ENCODE data around the gene NTRK3.

NTRK3 gene

GRCh38 chr15:88014454-88015160, 241.9 kb downstream of the NTRK3 start:
- DNase-seq (ENCODE audit: low spot score) (no peak), ATAC-seq (ENCODE audit: low read depth) (no peak)
- Histone ChIP-seq H3K36me3 (ENCODE audit: low read depth) (no peaks in the 10 kb centered on the region), H3K4me1 (ENCODE audit: insufficient read depth, poor library complexity, severe bottlenecking) (no peaks in the 10 kb centered on the region), H3K4me3 (ENCODE audit: severe bottlenecking) (no peak overlapping the region), H3K27me3 (ENCODE audit: insufficient read depth, poor library complexity, severe bottlenecking) (peaks cover 11% of the 10 kb centered on the region), H3K27ac (ENCODE audit: poor library complexity, severe bottlenecking) (no peak overlapping the region), H3K9me3 (ENCODE audit: severe bottlenecking) (no peaks in the 10 kb centered on the region)
- TF ChIP-seq, protein P1, sequence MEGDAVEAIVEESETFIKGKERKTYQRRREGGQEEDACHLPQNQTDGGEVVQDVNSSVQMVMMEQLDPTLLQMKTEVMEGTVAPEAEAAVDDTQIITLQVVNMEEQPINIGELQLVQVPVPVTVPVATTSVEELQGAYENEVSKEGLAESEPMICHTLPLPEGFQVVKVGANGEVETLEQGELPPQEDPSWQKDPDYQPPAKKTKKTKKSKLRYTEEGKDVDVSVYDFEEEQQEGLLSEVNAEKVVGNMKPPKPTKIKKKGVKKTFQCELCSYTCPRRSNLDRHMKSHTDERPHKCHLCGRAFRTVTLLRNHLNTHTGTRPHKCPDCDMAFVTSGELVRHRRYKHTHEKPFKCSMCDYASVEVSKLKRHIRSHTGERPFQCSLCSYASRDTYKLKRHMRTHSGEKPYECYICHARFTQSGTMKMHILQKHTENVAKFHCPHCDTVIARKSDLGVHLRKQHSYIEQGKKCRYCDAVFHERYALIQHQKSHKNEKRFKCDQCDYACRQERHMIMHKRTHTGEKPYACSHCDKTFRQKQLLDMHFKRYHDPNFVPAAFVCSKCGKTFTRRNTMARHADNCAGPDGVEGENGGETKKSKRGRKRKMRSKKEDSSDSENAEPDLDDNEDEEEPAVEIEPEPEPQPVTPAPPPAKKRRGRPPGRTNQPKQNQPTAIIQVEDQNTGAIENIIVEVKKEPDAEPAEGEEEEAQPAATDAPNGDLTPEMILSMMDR (IDR thresholded peaks at IDR 0.05; ENCODE audit: poor library complexity, severe bottlenecking), result no peak

DNA sequence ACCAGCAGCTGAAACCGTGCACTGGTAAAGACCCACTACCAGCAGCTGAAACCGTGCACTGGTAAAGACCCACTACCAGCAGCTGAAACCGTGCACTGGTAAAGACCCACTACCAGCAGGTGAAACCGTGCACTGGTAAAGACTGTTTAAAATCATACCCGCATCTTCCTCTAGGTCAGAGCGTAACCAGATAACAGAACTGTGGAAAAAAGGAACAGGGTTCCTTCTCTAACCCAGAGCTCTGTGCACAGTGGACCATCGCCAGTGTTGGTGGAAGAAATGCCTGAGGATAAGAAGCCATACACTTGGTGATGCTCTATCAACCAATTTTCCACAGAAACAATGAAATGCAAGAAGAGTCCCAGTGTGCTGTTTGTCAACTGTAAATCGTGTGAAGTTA, 243.4 kb downstream of the NTRK3 start:
- TF ChIP-seq, protein P1 (IDR thresholded peaks at IDR 0.05; ENCODE audit: poor library complexity, severe bottlenecking), result no peak
- Histone ChIP-seq H3K4me1 (ENCODE audit: insufficient read depth, poor library complexity, severe bottlenecking) (no peaks in the 10 kb centered on the region), H3K9me3 (ENCODE audit: severe bottlenecking) (no peaks in the 10 kb centered on the region), H3K27ac (ENCODE audit: poor library complexity, severe bottlenecking) (no peak overlapping the region), H3K4me3 (ENCODE audit: severe bottlenecking) (no peak overlapping the region), H3K27me3 (ENCODE audit: insufficient read depth, poor library complexity, severe bottlenecking) (peaks cover 21% of the 10 kb centered on the region), H3K36me3 (ENCODE audit: low read depth) (no peaks in the 10 kb centered on the region)
- no peak for DNase-seq (ENCODE audit: low spot score)
- no peak for ATAC-seq (ENCODE audit: low read depth)

- no peaks in the 10 kb centered on the region for H3K36me3 ChIP-seq (ENCODE audit: low read depth)
- no peak for ATAC-seq (ENCODE audit: low read depth)
Measured at GRCh38 chr15:88012688-88013087, 243.9 kb downstream of the NTRK3 start.

DNA sequence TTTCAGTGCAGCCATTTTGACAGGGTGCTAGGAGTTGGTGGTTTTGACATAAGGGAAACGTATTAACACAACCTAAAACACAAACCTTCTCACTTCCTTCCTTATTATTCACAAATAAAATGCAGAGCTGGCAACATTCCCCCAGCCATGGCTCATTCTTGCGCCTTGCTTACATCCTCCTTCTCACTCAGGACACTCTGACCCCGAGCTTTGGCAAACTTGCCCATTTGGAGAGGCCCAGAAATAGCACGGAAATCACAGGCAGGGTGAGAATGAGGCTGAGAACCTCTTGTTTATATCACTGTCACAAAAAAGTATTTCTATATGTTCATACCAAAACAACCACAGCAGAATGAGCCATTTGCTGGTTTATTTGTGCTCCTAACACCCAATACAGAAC, 244.3 kb downstream of the NTRK3 start:
- TF ChIP-seq, protein P1 (IDR thresholded peaks at IDR 0.05; ENCODE audit: poor library complexity, severe bottlenecking), result no peak
- DNase-seq (ENCODE audit: low spot score) (no peak), ATAC-seq (ENCODE audit: low read depth) (no peak)
- Histone ChIP-seq H3K27me3 (ENCODE audit: insufficient read depth, poor library complexity, severe bottlenecking) (peaks cover 21% of the 10 kb centered on the region), H3K4me3 (ENCODE audit: severe bottlenecking) (no peak overlapping the region), H3K4me1 (ENCODE audit: insufficient read depth, poor library complexity, severe bottlenecking) (no peaks in the 10 kb centered on the region), H3K27ac (ENCODE audit: poor library complexity, severe bottlenecking) (no peak overlapping the region), H3K36me3 (ENCODE audit: low read depth) (no peaks in the 10 kb centered on the region), H3K9me3 (ENCODE audit: severe bottlenecking) (no peaks in the 10 kb centered on the region)

More at GRCh38 chr15:88012688-88013087, 243.9 kb downstream of the NTRK3 start:
- H3K4me3 ChIP-seq (ENCODE audit: severe bottlenecking), result no peak overlapping the region
- no peak overlapping the region for H3K27ac ChIP-seq (ENCODE audit: poor library complexity, severe bottlenecking)
- H3K9me3 ChIP-seq (ENCODE audit: severe bottlenecking), result no peaks in the 10 kb centered on the region
- peaks cover 21% of the 10 kb centered on the region for H3K27me3 ChIP-seq (ENCODE audit: insufficient read depth, poor library complexity, severe bottlenecking)
- TF ChIP-seq, protein P1 (IDR thresholded peaks at IDR 0.05; ENCODE audit: poor library complexity, severe bottlenecking), result no peak
- no peak for DNase-seq (ENCODE audit: low spot score)
- no peaks in the 10 kb centered on the region for H3K4me1 ChIP-seq (ENCODE audit: insufficient read depth, poor library complexity, severe bottlenecking)

DNA sequence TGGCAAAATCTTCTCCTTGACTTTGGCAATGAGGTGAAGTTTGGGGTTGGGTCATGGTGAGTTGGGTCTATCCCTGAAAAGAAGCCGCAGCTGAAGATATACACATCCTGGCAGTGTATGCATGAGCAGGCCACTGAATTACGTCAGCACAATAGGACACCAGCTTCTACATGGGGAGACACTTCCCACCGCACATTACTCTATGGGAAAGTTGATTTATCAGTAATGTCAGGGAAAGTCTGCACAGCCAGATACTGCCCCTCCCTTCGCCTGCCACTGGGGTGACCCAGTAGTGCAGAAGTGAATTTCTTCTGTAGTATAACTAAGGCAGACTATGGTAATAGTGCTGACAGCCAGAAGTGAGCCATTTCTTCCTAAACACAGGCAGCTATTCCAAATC, 245.0 kb downstream of the NTRK3 start:
- Histone ChIP-seq H3K4me3 (ENCODE audit: severe bottlenecking) (no peak overlapping the region), H3K27ac (ENCODE audit: poor library complexity, severe bottlenecking) (no peak overlapping the region), H3K9me3 (ENCODE audit: severe bottlenecking) (no peaks in the 10 kb centered on the region), H3K27me3 (ENCODE audit: insufficient read depth, poor library complexity, severe bottlenecking) (peaks cover 21% of the 10 kb centered on the region), H3K4me1 (ENCODE audit: insufficient read depth, poor library complexity, severe bottlenecking) (no peaks in the 10 kb centered on the region), H3K36me3 (ENCODE audit: low read depth) (no peaks in the 10 kb centered on the region)
- DNase-seq (ENCODE audit: low spot score) (no peak), ATAC-seq (ENCODE audit: low read depth) (no peak)
- TF ChIP-seq, protein P1 (IDR thresholded peaks at IDR 0.05; ENCODE audit: poor library complexity, severe bottlenecking), result no peak

All from RWPE2 (cell line).